GM19351 (cell line): Measurements from ENCODE around the gene WDFY3.
"Not testable (repeated sequence)": the region's sequence is repeated elsewhere in the genome, so short reads cannot be mapped to it uniquely, and the experiment has no call there.

Experiments
- ATAC-seq: cut with Tn5 transposase; IDR thresholded peaks from one replicate; pipeline ENCODE4 v1.9.1; 2021; ENCODE audit warnings: mild to moderate bottlenecking, moderate library complexity; ENCODE audit not compliant: unreplicated experiment

WDFY3 gene

GRCh38 chr4:84680956-84681355, 285.5 kb downstream of the WDFY3 start:
- no peak for ATAC-seq

GRCh38 chr4:84678976-84679744, 287.3 kb downstream of the WDFY3 start:
- ATAC-seq = no peak

- no peak for ATAC-seq
These were observed 288.5 kb downstream of the WDFY3 start for GRCh38 chr4:84677995-84678394.

GRCh38 chr4:84677093-84677492, 289.4 kb downstream of the WDFY3 start:
- no peak for ATAC-seq

DNA sequence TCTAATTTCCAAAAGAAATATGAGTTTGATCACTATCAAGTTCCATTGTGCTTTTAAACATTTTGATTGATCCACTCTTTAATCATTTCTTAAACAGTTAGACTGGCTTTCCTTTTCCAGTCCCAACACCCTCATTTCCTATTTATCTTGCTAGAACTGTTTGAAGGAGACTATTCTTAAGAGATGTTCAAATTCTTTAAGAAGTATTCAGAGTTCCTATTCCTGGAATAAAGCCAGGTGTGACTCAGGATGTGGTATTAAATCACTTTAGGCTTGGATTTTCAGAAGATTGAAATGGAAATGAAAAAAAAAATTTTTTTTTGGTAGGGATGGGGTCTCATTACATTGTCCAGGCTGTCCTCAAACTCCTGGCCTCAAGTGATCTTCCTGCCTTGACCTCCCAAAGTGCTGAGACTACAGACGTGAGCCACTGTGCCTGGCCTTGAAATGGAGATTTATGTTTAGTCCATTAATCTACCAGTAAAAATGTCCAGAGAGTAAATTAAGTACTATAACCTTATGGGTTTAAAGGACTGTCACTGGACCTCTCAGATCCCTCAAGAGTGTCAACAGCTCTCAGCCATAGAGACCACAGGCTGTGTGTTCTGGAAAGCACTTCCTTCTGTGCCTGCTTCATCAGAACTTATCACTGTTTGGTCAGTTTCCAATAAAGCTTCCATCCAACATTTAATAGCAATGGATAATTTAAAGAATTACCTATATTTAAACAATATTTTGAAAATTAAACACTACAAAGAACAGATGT, 292.8 kb downstream of the WDFY3 start:
- ATAC-seq = no peak

DNA sequence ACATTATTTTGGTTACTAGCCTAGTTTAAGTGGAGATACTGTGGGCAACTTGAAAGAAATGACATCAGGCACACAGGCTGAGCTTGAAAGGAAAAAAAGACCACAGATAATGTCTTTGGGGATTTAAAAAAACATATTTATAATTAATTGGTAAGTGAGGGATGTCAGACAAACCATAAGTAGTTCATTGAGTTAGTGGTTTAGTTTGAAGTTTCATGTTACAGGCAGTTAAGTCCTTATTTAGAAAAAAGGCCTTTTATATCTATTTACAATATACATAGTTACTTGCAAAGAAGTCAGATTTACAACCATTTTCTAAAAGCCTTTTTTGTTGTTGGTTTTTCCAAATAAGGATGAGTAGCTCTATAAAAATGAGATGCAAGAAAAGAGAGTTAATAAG, 294.3 kb downstream of the WDFY3 start:
- no peak for ATAC-seq

- peak; percentile 68 for ATAC-seq
These were observed 297.3 kb downstream of the WDFY3 start for GRCh38 chr4:84669201-84669600.

GRCh38 chr4:84666439-84666838, 300.1 kb downstream of the WDFY3 start:
- ATAC-seq = no peak

DNA sequence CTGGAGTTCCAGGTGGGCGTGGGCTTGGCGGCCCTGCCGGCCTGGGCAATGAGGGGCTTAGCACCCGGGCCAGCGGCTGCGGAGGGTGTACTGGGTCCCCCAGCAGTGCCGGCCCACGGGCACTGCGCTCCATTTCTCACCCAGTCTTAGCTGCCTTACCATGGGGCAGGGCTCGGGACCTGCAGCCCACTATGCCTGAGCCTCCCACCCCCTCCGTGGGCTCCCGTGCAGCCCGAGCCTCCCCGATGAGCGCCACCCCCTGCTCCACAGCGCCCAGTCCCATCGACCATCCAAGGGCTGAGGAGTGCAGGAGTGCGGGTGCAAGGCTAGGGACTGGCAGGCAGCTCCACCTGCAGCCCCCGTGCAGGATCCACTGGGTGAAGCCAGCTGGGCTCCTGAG, 301.7 kb downstream of the WDFY3 start:
- ATAC-seq = not testable (repeated sequence)

- ATAC-seq = no peak
These were observed 305.1 kb downstream of the WDFY3 start for GRCh38 chr4:84661191-84661939.

GRCh38 chr4:84660606-84661005, 305.9 kb downstream of the WDFY3 start:
- ATAC-seq = no peak

GRCh38 chr4:84652478-84652877, 314.0 kb downstream of the WDFY3 start:
- no peak for ATAC-seq

- ATAC-seq = no peak
These were observed 315.0 kb downstream of the WDFY3 start for GRCh38 chr4:84651499-84651898.

DNA sequence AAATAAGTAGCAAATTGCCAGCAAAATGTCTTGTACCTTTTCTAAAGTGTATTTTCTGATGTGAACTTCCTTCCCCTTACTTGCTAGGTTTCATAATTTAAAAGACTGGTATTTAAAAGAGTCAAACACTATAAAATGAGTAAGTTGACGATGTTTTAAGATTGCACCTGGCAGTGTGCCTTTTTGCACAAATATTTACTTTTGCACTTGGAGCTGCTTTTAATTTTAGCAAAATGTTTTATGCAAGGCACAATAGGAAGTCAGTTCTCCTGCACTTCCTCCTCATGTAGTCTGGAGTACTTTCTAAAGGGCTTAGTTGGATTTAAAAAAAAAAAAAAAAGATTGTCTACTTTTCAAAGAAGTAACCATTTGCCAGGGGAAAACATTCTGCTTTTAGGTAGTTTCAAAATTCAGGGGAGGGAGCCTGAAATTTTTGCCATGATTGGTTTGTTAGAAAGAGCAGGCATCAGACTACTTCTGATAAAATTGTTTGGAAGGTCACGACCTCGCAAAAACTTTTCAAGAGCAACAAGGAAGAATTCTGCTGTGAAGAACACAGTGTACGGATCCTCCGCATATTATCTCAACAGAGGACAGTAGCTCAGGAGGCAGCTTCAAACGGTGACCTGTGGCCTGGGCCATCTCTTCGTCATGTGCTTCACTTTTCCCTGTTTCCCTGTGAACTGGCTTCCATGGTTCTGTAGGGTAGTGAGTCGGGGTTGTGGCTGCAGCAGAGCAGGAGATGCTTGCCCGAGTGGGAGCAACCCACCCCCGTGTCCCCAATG, 317.4 kb downstream of the WDFY3 start:
- ATAC-seq = no peak

GRCh38 chr4:84648178-84648577, 318.3 kb downstream of the WDFY3 start:
- ATAC-seq = no peak

DNA sequence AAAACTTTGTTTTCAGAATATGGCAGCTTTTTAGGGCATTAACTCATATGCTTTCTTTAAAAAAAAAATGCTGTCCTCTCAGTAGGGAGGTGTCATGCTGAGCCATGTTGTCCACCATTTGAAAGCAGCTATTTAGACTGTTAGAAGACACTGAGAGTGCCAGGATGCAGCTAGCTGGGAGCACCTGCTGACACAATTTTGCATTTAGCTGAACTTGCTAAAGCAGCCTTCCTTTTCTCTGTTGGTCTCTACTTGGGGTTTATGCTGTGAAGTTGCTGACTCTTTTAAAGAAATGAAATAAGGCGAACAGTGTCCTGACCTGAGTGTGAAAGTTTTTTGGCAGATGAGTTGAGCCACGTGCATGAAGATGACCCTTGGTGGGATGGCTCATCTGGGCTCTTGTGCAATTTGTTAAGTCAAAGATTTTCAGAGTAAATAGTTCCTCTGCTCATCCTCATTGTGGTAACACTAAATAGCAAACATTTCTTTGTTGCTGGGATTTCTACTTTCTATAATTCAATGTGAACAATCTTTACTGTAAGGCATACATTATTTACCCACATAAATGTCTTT, 319.1 kb downstream of the WDFY3 start:
- no peak for ATAC-seq

GRCh38 chr4:84644087-84644486, 322.4 kb downstream of the WDFY3 start:
- no peak for ATAC-seq

DNA sequence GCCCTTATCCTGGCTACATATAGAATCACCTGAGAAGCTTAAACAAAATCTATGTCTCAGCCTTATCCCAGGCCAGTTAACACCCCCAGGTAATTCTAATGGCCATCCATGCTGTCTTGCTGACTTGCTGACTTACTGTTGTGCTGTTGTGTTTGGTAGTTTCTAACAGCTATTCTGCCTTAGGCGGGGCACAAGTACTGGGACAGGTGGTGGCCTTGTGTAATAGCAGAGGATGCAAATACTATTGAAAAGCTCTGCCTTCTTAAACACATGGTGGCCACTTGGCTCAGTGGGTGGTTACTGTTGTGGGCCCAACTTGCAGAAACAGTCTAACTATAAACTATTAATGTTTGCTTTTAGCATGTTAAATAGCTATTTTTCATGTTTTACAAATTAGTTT, 327.3 kb downstream of the WDFY3 start:
- ATAC-seq = no peak

GRCh38 chr4:84638092-84638491, 328.4 kb downstream of the WDFY3 start:
- no peak for ATAC-seq

DNA sequence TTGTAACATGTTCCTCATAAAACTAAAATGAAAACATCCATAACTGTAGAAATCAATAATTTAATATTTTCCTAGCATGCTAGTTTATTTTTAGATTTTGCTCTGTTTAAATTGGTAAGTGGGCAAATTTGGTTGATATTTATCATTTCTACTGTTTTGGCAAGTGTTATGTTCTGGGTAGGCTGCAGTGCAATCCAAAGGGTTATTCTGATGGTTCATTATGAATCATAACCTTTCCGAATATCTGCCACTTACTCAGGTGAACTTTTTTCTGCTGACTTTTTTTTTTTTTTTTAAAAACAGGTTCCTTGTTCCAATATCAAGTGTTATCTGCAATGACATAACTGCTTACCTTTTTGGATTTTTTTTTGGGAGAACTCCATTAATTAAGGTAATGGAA, 331.5 kb downstream of the WDFY3 start:
- no peak for ATAC-seq

DNA sequence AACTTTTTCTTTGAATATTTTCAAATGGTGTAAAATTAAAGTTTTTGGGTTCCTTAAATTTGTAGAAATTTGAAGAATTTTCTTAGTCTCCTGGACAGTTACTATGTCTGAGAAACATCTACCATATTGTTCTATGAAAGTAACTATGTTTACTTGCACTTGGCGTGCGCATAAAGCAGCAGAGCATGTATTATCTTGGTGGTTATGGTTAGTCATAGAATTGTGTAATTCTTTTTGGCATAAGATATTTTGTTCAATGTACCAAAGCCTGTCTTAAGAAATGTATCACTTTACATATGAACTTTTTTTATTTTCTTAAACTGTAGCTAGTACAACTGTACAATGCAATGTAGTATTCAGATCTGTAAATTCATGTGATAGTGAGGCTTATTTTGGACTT, 334.4 kb downstream of the WDFY3 start:
- no peak for ATAC-seq
